ENCODE results near the gene CAPG.

DNA sequence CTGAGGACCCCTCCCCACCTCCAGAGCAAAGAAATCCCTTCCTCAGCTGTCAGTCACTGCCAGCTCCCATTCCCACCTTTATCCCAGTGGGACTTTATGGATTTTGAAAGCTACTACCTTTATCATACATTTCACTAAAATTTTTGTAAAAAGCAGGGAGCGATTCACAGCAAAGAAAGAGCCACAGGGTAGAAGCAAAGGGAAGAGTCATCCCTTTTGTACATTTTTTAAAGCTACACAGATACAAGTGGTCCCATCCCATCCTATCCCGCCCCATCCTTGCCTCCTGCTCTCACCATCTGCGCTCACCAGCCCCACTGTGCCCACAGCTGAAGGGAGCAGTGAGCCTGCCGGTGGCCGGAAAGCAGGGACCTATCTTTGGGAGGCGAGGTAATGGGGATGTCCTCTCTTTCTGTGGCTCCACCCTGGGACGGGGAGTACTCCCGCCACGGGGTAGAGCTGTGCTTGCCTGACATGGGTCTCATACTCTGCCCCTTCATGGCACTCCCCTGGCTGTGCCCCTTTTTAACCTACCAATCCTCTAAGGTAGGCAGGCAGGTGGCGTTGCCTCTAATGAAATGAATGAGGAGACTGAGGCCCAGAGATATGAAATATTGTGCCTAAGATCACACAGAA, 21.5 kb upstream of the CAPG start:
- no peak for TF ChIP-seq POLR2A (IDR thresholded peaks at IDR 0.05)
- TF ChIP-seq, protein P1, sequence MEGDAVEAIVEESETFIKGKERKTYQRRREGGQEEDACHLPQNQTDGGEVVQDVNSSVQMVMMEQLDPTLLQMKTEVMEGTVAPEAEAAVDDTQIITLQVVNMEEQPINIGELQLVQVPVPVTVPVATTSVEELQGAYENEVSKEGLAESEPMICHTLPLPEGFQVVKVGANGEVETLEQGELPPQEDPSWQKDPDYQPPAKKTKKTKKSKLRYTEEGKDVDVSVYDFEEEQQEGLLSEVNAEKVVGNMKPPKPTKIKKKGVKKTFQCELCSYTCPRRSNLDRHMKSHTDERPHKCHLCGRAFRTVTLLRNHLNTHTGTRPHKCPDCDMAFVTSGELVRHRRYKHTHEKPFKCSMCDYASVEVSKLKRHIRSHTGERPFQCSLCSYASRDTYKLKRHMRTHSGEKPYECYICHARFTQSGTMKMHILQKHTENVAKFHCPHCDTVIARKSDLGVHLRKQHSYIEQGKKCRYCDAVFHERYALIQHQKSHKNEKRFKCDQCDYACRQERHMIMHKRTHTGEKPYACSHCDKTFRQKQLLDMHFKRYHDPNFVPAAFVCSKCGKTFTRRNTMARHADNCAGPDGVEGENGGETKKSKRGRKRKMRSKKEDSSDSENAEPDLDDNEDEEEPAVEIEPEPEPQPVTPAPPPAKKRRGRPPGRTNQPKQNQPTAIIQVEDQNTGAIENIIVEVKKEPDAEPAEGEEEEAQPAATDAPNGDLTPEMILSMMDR (IDR thresholded peaks at IDR 0.05): no peak

Data from right lobe of liver (tissue), 4 donors.